Stimulated activated CD4-positive, alpha-beta T cell treated with anti-CD3 and anti-CD28 coated beads, Interleukin-15, amount 100 ng/mL, for 48 hours (primary cell): ENCODE data around the gene INSRR.

Experiments
- DNase-seq, 2 donors: peaks; one replicate each; pipeline ENCODE4 v3.0.0-alpha.2; 2020; ENCODE audit warnings: low read depth in 2 of 2

Gene INSRR

DNA sequence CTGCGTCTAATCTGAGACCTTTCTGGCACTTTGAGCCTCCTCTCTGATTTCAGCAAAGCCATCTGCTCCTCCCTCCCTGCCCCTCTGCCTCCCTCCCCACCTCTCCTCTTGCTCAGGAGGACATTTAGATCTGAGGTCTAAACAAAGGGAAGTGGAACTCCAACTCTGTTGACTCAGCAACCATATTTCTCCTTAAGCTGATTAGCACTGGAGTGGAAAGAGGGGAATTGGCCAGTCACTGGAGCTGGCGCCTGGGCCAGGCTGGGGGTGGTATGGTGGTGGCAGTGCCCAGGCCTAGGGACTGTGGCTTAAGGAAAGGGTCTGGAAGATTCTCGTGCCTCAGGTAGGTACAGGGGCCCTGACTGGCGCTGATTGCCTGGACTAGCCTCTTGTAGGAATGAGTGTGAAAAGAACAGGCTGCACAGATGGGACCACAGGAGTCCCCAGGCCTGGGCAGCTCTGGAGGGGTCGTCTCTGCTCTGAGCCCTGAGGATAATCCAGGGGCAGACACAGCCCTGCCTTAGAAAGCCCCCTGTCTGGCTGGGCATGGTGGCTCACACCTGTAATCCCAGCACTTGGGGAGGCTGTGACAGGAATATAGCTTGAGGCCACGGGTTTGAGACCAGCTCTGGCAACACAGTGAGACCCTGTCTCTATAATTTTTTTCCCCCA is 54.2 kb downstream of the INSRR start:
- no peak for DNase-seq

- no peak for DNase-seq
These were observed 54.9 kb downstream of the INSRR start for GRCh38 chr1:156804026-156804425.

GRCh38 chr1:156803086-156803851 is 55.6 kb downstream of the INSRR start:
- DNase-seq = no peak

- no peak for DNase-seq
These were observed 56.4 kb downstream of the INSRR start for GRCh38 chr1:156802421-156802935.

DNA sequence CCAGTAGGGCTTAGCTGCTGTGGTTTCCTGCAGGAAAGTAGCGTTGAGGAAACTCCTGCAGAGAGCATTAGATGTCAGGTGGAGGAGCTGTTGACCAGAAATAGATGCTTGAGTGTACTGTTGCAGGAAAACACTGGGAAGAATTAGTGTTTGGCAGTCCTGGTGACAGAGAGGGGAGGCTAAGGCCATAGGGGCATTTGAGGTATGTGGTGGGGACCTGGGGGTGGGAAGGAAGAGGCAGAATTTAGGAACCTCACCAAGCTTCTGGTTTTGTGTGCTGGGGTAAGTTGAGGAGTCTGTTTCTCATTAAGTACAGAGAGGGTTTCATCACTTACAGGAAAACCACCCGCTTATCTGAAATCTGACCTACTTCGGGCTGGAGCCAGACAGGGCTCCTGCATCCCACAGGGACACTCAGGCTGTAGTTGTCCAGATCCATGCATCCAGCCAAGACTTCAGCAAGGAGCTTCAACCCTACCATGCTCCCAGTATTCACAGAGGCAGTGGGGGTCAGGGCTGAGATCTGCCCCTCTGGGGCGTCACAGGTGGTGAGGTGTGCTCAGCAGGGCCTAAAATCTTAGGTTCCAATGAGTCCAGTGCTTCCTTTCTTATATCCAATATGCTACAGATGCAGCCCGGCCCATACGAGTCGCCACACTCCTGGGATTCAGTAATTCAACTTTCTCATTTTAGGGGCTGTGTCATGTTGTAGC is 57.4 kb downstream of the INSRR start:
- DNase-seq = no peak

DNA sequence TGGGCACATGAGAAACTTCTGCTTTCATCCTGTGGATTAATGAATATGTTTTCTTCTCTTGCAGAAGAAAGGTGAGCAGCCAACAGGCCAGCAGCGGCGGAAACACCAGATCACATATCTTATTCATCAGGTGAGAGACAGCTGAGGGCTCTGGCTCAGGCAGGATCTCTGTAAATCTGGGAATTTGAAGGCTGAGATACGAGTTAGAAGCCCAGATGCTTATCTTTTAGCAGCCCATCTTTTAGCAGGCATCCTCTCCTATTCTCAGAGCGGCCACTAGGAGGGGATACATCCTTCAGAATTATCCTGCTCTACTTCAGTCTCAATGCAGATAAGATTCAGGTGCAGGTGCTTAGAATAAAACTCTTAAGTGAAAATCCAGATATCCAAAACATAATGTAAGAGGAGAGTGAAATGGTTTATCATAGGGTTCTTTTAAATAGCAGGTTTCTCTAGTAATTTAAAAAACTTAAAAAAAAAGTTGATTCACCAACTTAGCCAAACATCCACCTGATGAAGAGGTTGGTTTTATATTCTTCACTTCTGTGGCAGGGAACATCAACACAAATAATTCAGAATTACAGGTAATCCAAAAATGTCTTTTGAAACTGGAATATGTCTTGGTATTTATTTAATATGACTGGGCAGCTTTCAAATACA is 61.6 kb downstream of the INSRR start:
- DNase-seq = peak in 1 of 2 donors; percentile 53

DNA sequence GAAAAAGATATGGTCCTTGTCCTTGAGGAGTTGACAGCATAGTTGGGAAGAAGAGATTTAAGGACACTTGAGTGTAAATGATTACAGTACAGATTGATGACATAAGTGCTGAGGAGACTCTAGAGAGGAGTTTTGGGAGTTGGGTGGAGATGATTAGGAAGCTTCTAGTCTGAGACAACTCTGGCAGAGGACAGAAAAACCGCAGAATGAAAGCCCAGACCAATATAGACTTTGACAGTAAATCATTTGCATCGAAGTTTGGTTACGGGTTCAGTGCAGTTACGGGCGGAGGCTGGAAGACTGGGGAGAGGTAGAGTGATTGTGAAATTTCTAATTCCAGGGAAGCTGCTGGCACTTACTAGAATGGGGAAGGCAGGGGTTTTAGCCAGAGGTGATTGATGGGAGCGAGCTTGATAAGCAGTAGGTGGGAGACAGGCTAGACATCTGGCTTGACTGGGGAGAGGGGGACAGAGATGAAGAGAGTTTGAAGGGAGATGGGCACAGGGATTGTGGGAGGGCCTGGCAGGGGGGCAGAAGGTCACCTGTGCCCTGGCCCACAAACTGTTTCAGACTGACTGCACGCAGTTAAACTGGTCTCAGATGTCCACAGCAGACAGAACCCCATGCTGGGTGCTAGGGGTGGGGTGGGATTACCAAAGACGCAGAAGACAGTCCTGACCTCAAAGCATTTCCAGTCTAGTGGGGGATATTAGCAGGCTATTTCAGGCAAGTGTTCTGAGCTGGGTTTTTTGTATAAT is 62.4 kb downstream of the INSRR start:
- DNase-seq = no peak

- DNase-seq = no peak
These were observed 63.1 kb downstream of the INSRR start for GRCh38 chr1:156795787-156796186.

GRCh38 chr1:156795374-156795733 is 63.6 kb downstream of the INSRR start:
- no peak for DNase-seq

DNA sequence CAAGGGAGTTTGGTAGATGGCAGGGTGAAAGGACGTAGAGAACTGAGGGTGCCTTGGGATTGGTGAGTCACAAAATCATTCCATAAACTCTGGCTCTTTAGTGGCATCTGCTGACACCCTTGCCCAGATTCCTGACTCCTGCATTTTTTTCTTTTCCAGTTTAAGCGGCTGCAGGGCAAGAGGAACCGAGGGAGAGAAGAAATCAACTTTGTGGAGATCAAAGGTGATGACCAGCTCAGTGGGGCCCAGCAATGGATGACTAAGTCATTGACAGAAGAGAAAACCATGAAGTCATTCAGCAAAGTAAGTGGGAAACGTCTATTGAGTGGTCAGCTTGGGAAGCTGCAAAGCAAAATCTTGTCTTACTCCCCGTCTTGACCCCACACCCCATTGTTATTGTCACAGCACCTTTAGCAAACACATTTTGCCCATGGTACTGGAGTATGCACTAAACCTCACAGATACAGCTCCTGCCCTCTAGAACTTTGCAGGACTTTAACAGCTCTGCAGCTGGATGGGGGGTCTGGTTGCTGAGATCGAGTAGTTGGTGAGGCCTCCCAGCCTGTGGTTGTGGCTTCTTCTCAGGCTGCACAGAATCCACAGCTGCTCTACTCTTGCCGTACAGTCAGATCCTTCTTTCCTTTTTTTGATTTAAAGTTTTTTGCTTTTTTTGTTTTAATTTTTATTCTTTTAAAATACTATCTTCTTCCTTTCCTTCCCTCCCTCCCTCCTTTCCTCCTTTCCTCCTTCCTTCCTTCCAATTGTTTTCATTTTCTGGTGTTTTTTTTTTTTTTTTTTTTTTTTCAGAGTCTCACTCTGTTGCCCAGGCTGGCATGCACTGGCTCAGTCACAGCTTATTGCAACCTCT is 64.2 kb downstream of the INSRR start:
- no peak for DNase-seq
